NCI-H2227 (cell line): ENCODE results near the gene RBM41.
"Not testable (repeated sequence)": the region's sequence is repeated elsewhere in the genome, so short reads cannot be mapped to it uniquely, and the experiment has no call there.

Source experiments
- DNase-seq: peaks from one replicate; lab custom pipeline; 2025; ENCODE audit not compliant: unreplicated experiment; lab: John Stamatoyannopoulos, UW

Gene RBM41

DNA sequence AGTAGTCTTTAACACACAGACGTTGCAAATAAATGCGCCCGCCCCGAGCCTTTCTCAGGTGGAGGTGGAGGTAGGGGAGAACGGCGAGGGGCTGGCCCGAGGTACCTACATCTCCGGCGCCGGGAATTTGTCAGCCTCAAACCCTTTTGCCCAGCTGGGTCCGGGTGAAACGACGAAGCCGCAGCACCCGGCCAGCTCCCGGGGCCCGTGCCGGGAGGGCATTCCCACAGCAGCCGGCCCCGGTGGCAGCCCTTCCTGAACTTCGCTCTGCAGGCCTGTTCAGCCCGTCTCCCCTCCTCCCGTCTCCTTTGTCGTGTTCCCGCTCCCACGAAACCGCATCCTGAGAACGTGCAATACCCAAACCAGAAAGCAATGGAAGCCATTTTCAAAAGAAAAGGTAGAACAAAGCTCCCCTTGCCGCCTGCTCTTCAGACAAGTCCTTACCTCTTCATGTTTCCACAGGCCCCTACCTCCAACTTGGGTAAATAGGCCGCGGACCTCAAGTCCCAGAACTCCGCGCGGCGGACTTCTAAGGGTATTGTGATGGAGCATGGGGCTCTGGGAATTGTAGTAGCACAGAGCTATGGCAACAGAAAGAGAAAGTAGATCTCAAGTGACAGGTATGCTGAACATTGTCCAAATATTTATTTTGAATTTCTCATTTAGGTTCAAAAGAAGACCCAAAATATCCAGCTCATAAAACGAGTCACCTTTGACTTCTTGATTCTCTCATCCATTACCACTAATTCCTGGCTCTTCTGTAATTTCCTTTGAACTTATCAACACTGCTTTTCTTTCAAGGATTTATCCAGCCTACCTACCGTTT lies at the start of gene RBM41:
RBM41 (minus strand) TSS at position 501 of the 826 bp plus-strand sequence; CDS start at position 452, 49 bp downstream.
- DNase-seq: peak; percentile 88

GRCh38 chrX:107168257-107168656 lies 49.6 kb upstream of the RBM41 start:
- DNase-seq: no peak

- no peak for DNase-seq
These were observed 48.7 kb upstream of the RBM41 start for GRCh38 chrX:107167163-107167921.

GRCh38 chrX:107157618-107158017 lies 39.0 kb upstream of the RBM41 start:
- not testable (repeated sequence) for DNase-seq

DNA sequence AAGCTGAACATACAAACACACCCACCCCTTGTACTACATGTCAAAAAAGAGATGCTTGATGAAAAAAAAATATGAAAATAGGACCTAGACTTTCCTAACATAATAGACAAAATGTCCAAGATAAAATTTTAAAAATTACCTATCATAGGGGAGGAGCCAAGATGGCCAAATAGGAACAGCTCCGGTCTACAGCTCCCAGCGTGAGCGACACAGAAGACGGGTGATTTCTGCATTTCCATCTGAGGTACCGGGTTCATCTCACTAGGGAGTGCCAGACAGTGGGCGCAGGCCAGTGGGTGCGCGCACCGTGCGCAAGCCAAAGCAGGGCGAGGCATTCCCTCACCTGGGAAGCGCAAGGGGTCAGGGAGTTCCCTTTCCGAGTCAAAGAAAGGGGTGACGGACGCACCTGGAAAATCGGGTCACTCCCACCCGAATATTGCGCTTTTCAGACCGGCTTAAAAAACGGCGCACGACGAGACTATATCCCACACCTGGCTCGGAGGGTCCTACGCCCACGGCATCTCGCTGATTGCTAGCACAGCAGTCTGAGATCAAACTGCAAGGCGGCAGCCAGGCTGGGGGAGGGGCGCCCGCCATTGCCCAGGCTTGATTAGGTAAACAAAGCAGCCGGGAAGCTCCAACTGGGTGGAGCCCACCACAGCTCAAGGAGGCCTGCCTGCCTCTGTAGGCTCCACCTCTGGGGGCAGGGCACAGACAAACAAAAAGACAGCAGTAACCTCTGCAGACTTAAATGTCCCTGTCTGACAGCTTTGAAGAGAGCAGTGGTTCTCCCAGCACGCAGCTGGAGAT lies 37.2 kb upstream of the RBM41 start:
- DNase-seq: not testable (repeated sequence)

GRCh38 chrX:107154787-107155620 lies 36.4 kb upstream of the RBM41 start:
- peak; percentile 7 for DNase-seq

- no peak for DNase-seq
These were observed 34.4 kb upstream of the RBM41 start for GRCh38 chrX:107153005-107153404.

GRCh38 chrX:107146670-107147069 lies 28.0 kb upstream of the RBM41 start:
- DNase-seq: no peak

GRCh38 chrX:107135965-107136307 lies 17.3 kb upstream of the RBM41 start:
- no peak for DNase-seq

DNA sequence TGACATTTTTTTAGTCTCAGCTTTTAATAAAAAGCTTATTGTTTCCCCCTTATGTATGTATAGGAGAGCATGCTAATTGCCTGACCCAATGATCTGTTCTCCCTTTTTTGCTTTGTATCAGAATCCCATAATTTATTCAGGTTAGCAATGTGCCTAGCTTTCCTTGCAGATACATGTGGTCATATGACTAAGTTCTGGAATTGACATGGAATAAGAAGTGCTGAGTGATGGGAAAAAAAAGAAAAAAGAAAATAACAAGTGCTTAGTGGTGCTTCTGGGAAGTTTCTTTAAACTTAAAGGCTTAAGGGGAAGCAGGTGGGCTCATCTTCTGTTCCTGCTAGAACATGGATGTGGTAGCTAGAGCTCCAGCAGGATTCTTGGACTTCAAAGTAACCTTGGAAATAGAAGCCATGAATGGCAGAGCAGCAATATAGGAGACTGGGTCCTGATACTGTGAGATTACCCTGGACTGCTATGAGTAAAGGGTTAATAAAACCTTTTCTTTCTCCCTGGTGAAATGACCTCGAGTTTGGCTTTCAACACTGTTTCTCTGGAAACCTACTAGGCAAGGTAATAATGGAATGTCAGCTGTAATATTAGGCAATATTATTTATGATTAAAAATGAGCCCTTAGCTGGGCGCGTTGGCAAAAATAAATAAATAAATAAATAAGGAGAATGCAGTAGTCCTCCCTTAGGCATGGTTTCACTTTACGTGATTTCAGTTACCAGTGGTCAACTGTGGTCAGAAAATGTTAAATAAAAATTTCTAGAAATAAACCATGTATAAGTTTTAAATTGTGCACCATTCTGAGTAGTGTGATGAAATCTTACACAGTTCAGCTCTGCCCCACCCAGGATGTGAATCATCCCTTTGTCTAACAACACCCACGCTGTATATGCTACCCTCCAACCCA lies 16.7 kb upstream of the RBM41 start:
- no peak for DNase-seq

- DNase-seq: no peak
These were observed 5.1 kb upstream of the RBM41 start for GRCh38 chrX:107123750-107124149.

GRCh38 chrX:107119283-107119682 lies 661 bp upstream of the RBM41 start:
- DNase-seq: no peak

DNA sequence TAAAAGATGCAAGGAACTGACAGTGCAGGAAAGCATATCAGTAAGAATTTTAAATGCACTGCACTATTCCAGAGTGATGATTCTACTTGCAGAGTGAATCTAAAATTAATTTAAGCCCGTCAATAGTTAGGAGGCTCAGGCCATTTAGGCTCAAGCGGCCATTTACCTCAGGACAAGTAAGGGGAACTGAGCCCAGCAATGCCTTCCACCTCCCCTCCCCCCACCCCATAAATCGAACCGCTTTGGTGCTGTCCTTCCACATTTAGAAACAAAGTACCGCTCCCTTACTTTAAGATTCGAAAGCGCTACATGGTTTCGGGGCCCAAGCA lies 665 bp downstream of the RBM41 start:
- DNase-seq: no peak

DNA sequence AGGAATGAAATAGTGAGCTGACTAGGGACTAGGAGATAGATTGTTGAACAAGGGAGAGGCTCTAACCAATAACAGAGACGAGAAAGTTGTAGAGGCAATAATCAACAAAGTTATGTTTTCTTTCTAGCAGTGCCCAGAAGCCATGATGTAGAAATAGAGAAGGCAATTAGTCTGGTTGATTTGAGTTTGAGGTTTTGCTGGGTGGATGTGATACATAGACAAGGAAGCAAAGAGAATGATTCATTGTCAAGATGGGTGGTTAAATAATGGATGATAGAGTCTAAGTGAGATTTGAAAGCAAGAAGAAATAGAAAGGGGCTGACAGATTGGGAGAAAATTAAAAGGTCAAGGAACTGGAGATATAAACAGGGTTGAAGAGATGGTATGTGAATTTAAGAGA lies 11.2 kb downstream of the RBM41 start:
- no peak for DNase-seq

DNA sequence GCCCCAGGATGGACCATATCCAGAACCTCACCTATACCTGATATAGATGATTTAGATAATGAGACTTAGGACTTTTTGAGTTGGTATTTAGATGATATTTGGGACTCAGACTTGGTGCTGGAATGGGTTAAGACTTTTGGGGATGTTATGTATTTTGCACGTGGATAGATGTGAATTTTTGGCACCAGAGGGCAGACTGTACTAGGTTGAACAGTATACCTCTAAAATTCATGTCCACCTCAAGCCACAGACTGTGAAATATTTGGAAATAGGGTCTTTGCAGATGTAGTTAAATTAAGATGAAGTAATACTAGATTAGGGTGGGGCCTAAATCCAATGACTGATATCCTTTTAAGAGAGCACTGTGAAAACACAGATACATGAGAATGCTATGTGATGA lies 15.6 kb downstream of the RBM41 start:
- DNase-seq: no peak

DNA sequence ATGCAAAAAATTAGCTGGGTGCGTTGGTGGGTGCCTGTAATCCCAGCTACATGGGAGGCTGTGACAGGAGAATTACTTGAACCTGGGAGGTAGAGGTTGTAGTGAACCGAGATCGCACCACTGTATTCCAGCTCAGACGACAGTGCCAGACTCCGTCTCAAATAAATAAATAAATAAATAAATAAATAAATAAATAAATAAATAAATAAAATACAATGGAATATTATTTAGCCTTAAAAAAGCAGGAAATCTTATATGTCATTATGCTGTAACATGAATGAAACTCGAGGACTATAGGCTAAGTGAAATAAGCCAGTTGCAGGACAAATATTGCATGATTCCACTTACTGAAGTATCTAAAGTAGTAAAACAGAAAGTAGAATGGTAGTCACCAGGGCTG lies 42.5 kb downstream of the RBM41 start:
- no peak for DNase-seq

GRCh38 chrX:107057731-107058130 lies 60.9 kb downstream of the RBM41 start:
- not testable (repeated sequence) for DNase-seq

- no peak for DNase-seq
These were observed 63.6 kb downstream of the RBM41 start for GRCh38 chrX:107054978-107055377.

DNA sequence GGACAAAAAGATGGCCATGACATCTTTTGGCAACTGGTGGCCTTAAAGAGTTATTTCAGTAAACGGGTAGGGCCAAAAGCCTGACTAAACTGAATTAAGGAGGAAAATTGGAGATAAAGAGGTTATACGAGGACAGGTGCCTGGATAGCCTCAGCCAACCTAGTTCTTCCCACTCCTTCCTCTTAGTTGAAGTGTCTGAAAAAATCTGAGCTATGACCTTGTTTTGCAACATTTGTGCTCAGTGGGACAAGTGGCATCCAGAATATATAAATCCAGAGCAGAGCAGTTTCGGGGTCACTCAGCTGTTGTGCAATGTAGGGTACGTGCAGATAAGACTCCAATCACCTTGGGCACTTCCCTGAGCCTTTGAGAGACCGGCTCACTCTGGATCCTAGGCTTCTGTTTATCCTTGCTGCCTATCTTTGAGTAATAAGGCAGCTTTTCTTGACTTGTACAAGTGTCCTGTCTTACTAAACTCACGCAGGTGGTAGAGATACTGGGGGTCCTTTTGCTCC lies 68.4 kb downstream of the RBM41 start:
- DNase-seq: no peak

DNA sequence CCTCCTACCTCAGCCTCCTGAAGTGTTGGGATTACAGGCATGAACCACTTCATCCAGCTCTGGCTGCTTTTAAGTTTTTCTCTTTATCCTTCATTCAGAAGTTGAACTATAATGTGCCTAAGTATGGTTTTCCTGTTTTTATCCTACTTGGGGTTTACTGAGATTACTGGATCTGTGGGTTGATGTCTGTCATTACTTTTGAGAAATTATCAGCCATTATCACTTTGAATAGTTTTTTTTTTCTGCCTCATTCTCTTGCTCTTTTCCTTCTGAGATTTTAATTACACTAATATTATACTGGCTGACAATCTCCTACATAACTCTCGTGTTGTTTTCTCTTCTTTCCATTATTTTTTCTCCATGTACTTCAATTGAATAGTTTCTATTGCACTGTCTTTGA lies 71.0 kb downstream of the RBM41 start:
- DNase-seq: no peak
